HCT116 (cell line): ENCODE measurements around the gene TMCC1. TPM values are rescaled to one million over a fixed set of nuclear protein-coding genes. Genes with fewer than 3 reads are reported as not detected.

Experiments
- ATAC-seq: fragments of 200-7000 bp; cut with Tn5 transposase; 2 replicates; pipeline ENCODE4 v1.9.1; 2020; ENCODE audit warnings: mild to moderate bottlenecking, moderate library complexity
- BruUV-seq: library from RNA; stranded (reverse); fragments of 400-500 nt; replicated peaks from 2 replicates; lab custom pipeline; 2021; lab: Mats Ljungman, UMichigan
- CTCF ChIA-PET: fragments of 300-600 bp; sonication (Branson Sonifier 250); formaldehyde crosslinking; loops from one replicate; lab custom pipeline; 2021; ENCODE audit warnings: antibody characterized with exemption; lab: Charles Lee
- POLR2A ChIA-PET: fragments of 300-600, 350-600 bp; sonication (Branson Sonifier 250); formaldehyde crosslinking; loops from one replicate; lab custom pipeline; 2021; ENCODE audit warnings: antibody characterized with exemption; lab: Charles Lee
- RAD21 ChIA-PET, 2 experiments: fragments of 300-600 bp; sonication (Branson Sonifier 250); formaldehyde crosslinking; loops; one replicate each; lab custom pipeline; 2023; ENCODE audit warnings: low total read pairs in 2 of 2; ENCODE audit not compliant: uncharacterized antibody in 2 of 2, unreplicated experiment in 2 of 2, low non-redundant PET in 1 of 2; lab: Charles Lee
- DNase-seq: peaks from one replicate; pipeline ENCODE4 v3.0.0-alpha.2; 2010; ENCODE audit warnings: low read depth, low spot score
- H2AFZ ChIP-seq: fragments of 200-600 bp; shearing (Covaris generic), sonication (generic); 2 replicates; pipeline ENCODE4 v1.6.1; 2017; ENCODE audit warnings: low read depth, mixed run types, mixed read lengths, antibody characterized with exemption, low read length; ENCODE audit not compliant: poor library complexity, severe bottlenecking
- H3K27ac ChIP-seq: 2 replicates; pipeline ENCODE4 v1.5.1; 2012; ENCODE audit warnings: low read depth, low read length
- H3K27me3 ChIP-seq: fragments of 200-600 bp; sonication (generic); 2 replicates; pipeline ENCODE4 v1.6.1; 2016; ENCODE audit warnings: mixed run types, low read length, mixed read lengths; ENCODE audit not compliant: insufficient read depth
- H3K36me3 ChIP-seq, 2 experiments: fragments of 200-500 bp in 1 of 2; fragments of 200-600 bp in 1 of 2; sonication (Bioruptor generic) in 1 of 2; sonication (generic) in 1 of 2; 2 replicates each; pipeline versions ENCODE4 v1.5.1 to v1.6.1; 2014 to 2016; ENCODE audit warnings: low read length in 2 of 2, inconsistent platforms in 1 of 2, mixed read lengths in 1 of 2, mixed run types in 1 of 2; ENCODE audit not compliant: insufficient read depth in 2 of 2, control insufficient read depth in 1 of 2
- H3K4me1 ChIP-seq, 2 experiments: fragments of 200-600 bp in 1 of 2; sonication (generic) in 1 of 2; 2 replicates each; pipeline versions ENCODE4 v1.5.1 to v1.6.1; 2012 to 2017; ENCODE audit warnings: low read length in 2 of 2, inconsistent platforms in 1 of 2, mild to moderate bottlenecking in 1 of 2, mixed read lengths in 1 of 2, mixed run types in 1 of 2, moderate library complexity in 1 of 2; ENCODE audit not compliant: insufficient read depth in 2 of 2, control insufficient read depth in 1 of 2
- H3K4me2 ChIP-seq: fragments of 200-600 bp; sonication (generic); 2 replicates; pipeline ENCODE4 v1.6.1; 2017; ENCODE audit warnings: mixed run types, low read length, mixed read lengths
- H3K4me3 ChIP-seq, 2 experiments: fragments of 200-600 bp in 1 of 2; sonication (generic) in 1 of 2; replicated peaks in 1 of 2; 2 replicates each; pipeline ENCODE4 v1.5.1; 2011 to 2016; ENCODE audit warnings: low read length in 2 of 2, control low read depth in 1 of 2, low read depth in 1 of 2, mild to moderate bottlenecking in 1 of 2, mixed read lengths in 1 of 2, mixed run types in 1 of 2
- H3K79me2 ChIP-seq: fragments of 200-600 bp; sonication (generic); 2 replicates; pipeline ENCODE4 v1.6.1; 2017; ENCODE audit warnings: mild to moderate bottlenecking, mixed run types, low read length, moderate library complexity, mixed read lengths; ENCODE audit not compliant: insufficient read depth
- H3K9ac ChIP-seq: fragments of 200-600 bp; sonication (generic); 2 replicates; pipeline ENCODE4 v1.6.1; 2016; ENCODE audit warnings: low read length, mixed read lengths
- H3K9me2 ChIP-seq: fragments of 200-600 bp; sonication (generic), shearing (Covaris generic); 2 replicates; pipeline ENCODE4 v1.6.1; 2017; ENCODE audit warnings: mixed run types, mild to moderate bottlenecking, moderate library complexity; ENCODE audit not compliant: insufficient read depth
- H3K9me3 ChIP-seq, 2 experiments: fragments of 200-500 bp in 1 of 2; fragments of 200-600 bp in 1 of 2; sonication (Bioruptor generic) in 1 of 2; sonication (generic) in 1 of 2; 2 replicates each; pipeline ENCODE4 v1.6.1; 2014 to 2017; ENCODE audit warnings: low read length in 2 of 2, mixed read lengths in 2 of 2, inconsistent platforms in 1 of 2, low read depth in 1 of 2, mild to moderate bottlenecking in 1 of 2, mixed run types in 1 of 2, moderate library complexity in 1 of 2; ENCODE audit not compliant: control insufficient read depth in 1 of 2, insufficient read depth in 1 of 2
- H4K20me1 ChIP-seq: fragments of 200-600 bp; sonication (generic), shearing (Covaris generic); 2 replicates; pipeline ENCODE4 v1.6.1; 2017; ENCODE audit warnings: mixed run types, mild to moderate bottlenecking, moderate library complexity; ENCODE audit not compliant: insufficient read depth
- CBX3 ChIP-seq: IDR thresholded peaks from 2 replicates; pipeline ENCODE4 v1.6.1; 2012; ENCODE audit warnings: low read depth
- CEBPB ChIP-seq: IDR thresholded peaks from 2 replicates; pipeline ENCODE4 v1.6.1; 2012; ENCODE audit warnings: low read depth
- EGR1 ChIP-seq: IDR thresholded peaks from 2 replicates; pipeline ENCODE4 v1.6.1; 2012; ENCODE audit warnings: low read depth
- ELF1 ChIP-seq: IDR thresholded peaks from 2 replicates; pipeline ENCODE4 v1.6.1; 2012; ENCODE audit warnings: low read depth, borderline replicate concordance
- EZH2 ChIP-seq: fragments of 200-600 bp; sonication (generic); IDR thresholded peaks from 2 replicates; pipeline ENCODE4 v1.6.1; 2017; ENCODE audit warnings: antibody characterized with exemption, mixed run types
- EZH2phosphoT487 ChIP-seq: fragments of 200-600 bp; IDR thresholded peaks from 2 replicates; pipeline ENCODE4 v1.6.1; 2018; ENCODE audit warnings: antibody characterized with exemption, borderline replicate concordance
- FOSL1 ChIP-seq: IDR thresholded peaks from 2 replicates; pipeline ENCODE4 v1.6.1; 2012; ENCODE audit warnings: low read depth
- JUND ChIP-seq: IDR thresholded peaks from 2 replicates; pipeline ENCODE4 v1.6.1; 2012
- POLR2A ChIP-seq: IDR thresholded peaks from 2 replicates; pipeline ENCODE4 v1.7.0; 2011; ENCODE audit warnings: borderline replicate concordance; ENCODE audit not compliant: insufficient read depth, insufficient read length; ENCODE audit errors: extremely low read depth
- TCF7L2 ChIP-seq: IDR thresholded peaks from 2 replicates; pipeline ENCODE4 v1.7.0; 2011; ENCODE audit warnings: borderline replicate concordance, inconsistent platforms; ENCODE audit not compliant: insufficient read depth, insufficient read length; ENCODE audit errors: extremely low read depth
- YY1 ChIP-seq: IDR thresholded peaks from 2 replicates; pipeline ENCODE4 v1.6.1; 2011; ENCODE audit warnings: low read length, low read depth, moderate library complexity, mild to moderate bottlenecking; ENCODE audit not compliant: insufficient replicate concordance; ENCODE audit errors: extremely low read depth
- ZFX ChIP-seq: fragments of 450-650 bp; IDR thresholded peaks from 2 replicates; pipeline ENCODE4 v1.6.1; 2017
- ZNF274 ChIP-seq: fragments of 200-500 bp; sonication (Bioruptor generic); IDR thresholded peaks from 2 replicates; pipeline ENCODE4 v1.6.1; 2014; ENCODE audit warnings: mild to moderate bottlenecking, low read depth, low read length, inconsistent platforms
- intact Hi-C: fragments of 100-400 bp; cut with micrococcal nuclease; formaldehyde crosslinking; loops from 2 replicates; pipeline ENCODE4 v1.10.0; 2022
- total RNA-seq: library from RNA; stranded (reverse); gene quantifications from one replicate; pipeline ENCODE4 v1.2.1, GENCODE V29; 2021; ENCODE audit not compliant: unreplicated experiment
- TF ChIP-seq, protein P1 (sequence below), 3 experiments: fragments of 200-600 bp in 1 of 3; sonication (generic) in 1 of 3; IDR thresholded peaks in 2 of 3; conservative IDR thresholded peaks in 1 of 3; 2 replicates each; pipeline ENCODE4 v1.5.1; 2012 to 2017; ENCODE audit warnings: low read depth in 2 of 3, low read length in 2 of 3, antibody characterized with exemption in 1 of 3, borderline replicate concordance in 1 of 3, control low read depth in 1 of 3, mild to moderate bottlenecking in 1 of 3, mixed read lengths in 1 of 3, mixed run types in 1 of 3, moderate library complexity in 1 of 3; ENCODE audit not compliant: insufficient read depth in 1 of 3
- TF ChIP-seq, protein P2 (sequence below): IDR thresholded peaks from 2 replicates; pipeline ENCODE4 v1.6.1; 2011; ENCODE audit warnings: mild to moderate bottlenecking, low read length, moderate library complexity; ENCODE audit not compliant: insufficient replicate concordance; ENCODE audit errors: extremely low read depth
- TF ChIP-seq, protein P3 (sequence below): IDR thresholded peaks from 2 replicates; pipeline ENCODE4 v1.6.1; 2012; ENCODE audit warnings: low read depth
- TF ChIP-seq, protein P4 (sequence below): IDR thresholded peaks from 2 replicates; pipeline ENCODE4 v1.6.1; 2012
- TF ChIP-seq, protein P5 (sequence below): IDR thresholded peaks from 2 replicates; pipeline ENCODE4 v1.6.1; 2012

The TMCC1 gene
- total RNA-seq, 1 experiment from 2014 or later, result 32.5 TPM

DNA sequence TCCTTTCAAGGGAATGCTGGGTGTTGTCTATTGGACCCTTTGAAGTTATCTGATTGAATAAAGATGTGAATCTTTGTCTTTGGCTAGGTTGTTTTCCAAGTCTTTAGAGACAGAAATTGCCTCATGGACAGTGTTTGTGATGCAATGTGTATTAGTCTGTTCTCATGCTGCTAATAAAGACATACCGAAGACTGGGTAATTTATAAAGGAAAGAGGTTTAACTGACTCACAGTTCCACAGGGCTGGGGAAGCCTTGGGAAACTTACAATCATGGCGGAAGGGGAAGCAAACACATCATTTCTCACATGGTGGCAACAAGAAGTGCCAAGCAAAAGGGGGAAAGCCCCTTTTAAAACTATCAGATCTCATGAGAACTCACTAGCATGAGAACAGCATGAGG is 198.3 kb downstream of the TMCC1 start:
- ATAC-seq (no peak), DNase-seq (no peak)
- no peak overlapping the region for H3K4me2 ChIP-seq
- H3K27me3 ChIP-seq, result no peaks in the 10 kb centered on the region
- no peaks in the 10 kb centered on the region for H4K20me1 ChIP-seq
- H3K9ac ChIP-seq, result no peak overlapping the region
- ChIA-PET POLR2A (no interaction called here), CTCF (no interaction called here), RAD21 (no interaction called here)
- H3K27ac ChIP-seq, result no peak overlapping the region
- no peaks in the 10 kb centered on the region for H3K9me2 ChIP-seq
- no peaks in the 10 kb centered on the region for H3K36me3 ChIP-seq
- no peak overlapping the region for H3K4me3 ChIP-seq
- intact Hi-C loops, result no loop called here
- peaks cover 0 to 10% of the 10 kb centered on the region in 2 experiments; a peak in 1 of 4 replicates for H3K4me1 ChIP-seq
- TF ChIP-seq CEBPB, result no peak
- TF ChIP-seq YY1, result no peak
- TF ChIP-seq TCF7L2, result no peak
- TF ChIP-seq ZNF274, result no peak
- no peak for TF ChIP-seq EZH2
- TF ChIP-seq, protein P1, sequence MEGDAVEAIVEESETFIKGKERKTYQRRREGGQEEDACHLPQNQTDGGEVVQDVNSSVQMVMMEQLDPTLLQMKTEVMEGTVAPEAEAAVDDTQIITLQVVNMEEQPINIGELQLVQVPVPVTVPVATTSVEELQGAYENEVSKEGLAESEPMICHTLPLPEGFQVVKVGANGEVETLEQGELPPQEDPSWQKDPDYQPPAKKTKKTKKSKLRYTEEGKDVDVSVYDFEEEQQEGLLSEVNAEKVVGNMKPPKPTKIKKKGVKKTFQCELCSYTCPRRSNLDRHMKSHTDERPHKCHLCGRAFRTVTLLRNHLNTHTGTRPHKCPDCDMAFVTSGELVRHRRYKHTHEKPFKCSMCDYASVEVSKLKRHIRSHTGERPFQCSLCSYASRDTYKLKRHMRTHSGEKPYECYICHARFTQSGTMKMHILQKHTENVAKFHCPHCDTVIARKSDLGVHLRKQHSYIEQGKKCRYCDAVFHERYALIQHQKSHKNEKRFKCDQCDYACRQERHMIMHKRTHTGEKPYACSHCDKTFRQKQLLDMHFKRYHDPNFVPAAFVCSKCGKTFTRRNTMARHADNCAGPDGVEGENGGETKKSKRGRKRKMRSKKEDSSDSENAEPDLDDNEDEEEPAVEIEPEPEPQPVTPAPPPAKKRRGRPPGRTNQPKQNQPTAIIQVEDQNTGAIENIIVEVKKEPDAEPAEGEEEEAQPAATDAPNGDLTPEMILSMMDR (IDR thresholded peaks at IDR 0.05 in 2 of 3, conservative IDR thresholded peaks at IDR 0.05 in 1 of 3; ENCODE audit: borderline replicate concordance in 1 of 3, insufficient read depth in 1 of 3, low read depth in 2 of 3, low read length in 2 of 3), result no peak
- no peak for TF ChIP-seq EZH2phosphoT487
- TF ChIP-seq, protein P2, sequence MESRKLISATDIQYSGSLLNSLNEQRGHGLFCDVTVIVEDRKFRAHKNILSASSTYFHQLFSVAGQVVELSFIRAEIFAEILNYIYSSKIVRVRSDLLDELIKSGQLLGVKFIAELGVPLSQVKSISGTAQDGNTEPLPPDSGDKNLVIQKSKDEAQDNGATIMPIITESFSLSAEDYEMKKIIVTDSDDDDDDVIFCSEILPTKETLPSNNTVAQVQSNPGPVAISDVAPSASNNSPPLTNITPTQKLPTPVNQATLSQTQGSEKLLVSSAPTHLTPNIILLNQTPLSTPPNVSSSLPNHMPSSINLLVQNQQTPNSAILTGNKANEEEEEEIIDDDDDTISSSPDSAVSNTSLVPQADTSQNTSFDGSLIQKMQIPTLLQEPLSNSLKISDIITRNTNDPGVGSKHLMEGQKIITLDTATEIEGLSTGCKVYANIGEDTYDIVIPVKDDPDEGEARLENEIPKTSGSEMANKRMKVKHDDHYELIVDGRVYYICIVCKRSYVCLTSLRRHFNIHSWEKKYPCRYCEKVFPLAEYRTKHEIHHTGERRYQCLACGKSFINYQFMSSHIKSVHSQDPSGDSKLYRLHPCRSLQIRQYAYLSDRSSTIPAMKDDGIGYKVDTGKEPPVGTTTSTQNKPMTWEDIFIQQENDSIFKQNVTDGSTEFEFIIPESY, result no peak
- no peak for TF ChIP-seq FOSL1
- TF ChIP-seq JUND, result no peak
- TF ChIP-seq EGR1, result no peak
- TF ChIP-seq, protein P3, sequence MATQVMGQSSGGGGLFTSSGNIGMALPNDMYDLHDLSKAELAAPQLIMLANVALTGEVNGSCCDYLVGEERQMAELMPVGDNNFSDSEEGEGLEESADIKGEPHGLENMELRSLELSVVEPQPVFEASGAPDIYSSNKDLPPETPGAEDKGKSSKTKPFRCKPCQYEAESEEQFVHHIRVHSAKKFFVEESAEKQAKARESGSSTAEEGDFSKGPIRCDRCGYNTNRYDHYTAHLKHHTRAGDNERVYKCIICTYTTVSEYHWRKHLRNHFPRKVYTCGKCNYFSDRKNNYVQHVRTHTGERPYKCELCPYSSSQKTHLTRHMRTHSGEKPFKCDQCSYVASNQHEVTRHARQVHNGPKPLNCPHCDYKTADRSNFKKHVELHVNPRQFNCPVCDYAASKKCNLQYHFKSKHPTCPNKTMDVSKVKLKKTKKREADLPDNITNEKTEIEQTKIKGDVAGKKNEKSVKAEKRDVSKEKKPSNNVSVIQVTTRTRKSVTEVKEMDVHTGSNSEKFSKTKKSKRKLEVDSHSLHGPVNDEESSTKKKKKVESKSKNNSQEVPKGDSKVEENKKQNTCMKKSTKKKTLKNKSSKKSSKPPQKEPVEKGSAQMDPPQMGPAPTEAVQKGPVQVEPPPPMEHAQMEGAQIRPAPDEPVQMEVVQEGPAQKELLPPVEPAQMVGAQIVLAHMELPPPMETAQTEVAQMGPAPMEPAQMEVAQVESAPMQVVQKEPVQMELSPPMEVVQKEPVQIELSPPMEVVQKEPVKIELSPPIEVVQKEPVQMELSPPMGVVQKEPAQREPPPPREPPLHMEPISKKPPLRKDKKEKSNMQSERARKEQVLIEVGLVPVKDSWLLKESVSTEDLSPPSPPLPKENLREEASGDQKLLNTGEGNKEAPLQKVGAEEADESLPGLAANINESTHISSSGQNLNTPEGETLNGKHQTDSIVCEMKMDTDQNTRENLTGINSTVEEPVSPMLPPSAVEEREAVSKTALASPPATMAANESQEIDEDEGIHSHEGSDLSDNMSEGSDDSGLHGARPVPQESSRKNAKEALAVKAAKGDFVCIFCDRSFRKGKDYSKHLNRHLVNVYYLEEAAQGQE, result no peak
- TF ChIP-seq ELF1, result no peak
- no peak for TF ChIP-seq ZFX
- TF ChIP-seq POLR2A, result no peak
- TF ChIP-seq, protein P4, sequence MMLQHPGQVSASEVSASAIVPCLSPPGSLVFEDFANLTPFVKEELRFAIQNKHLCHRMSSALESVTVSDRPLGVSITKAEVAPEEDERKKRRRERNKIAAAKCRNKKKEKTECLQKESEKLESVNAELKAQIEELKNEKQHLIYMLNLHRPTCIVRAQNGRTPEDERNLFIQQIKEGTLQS, result no peak
- no peak for TF ChIP-seq CBX3
- TF ChIP-seq, protein P5, sequence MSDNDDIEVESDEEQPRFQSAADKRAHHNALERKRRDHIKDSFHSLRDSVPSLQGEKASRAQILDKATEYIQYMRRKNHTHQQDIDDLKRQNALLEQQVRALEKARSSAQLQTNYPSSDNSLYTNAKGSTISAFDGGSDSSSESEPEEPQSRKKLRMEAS, result no peak
- no peak overlapping the region for H2AFZ ChIP-seq
- H3K9me3 ChIP-seq, result peaks cover 0 to 6% of the 10 kb centered on the region in 2 experiments; a peak in 3 of 4 replicates
- BruUV-seq, result no TSS peak
- H3K79me2 ChIP-seq, result no peaks in the 10 kb centered on the region
